HepG2 (cell line): ENCODE measurements around the gene MED19. TPM values are rescaled to one million over a fixed set of nuclear protein-coding genes. Genes with fewer than 3 reads are reported as not detected.

ENCODE experiments used
- ARID3A ChIP-seq: IDR thresholded peaks from 2 replicates; pipeline ENCODE4 v1.6.1; 2012; ENCODE audit warnings: low read depth, low read length, improper control_type of control experiment
- ATAD3A ChIP-seq: sonication (generic); formaldehyde crosslinking; IDR thresholded peaks from 2 replicates; pipeline ENCODE4 v1.4.0; 2020; ENCODE audit warnings: missing genetic modification reagents
- CAMTA2 ChIP-seq: sonication (generic); formaldehyde crosslinking; IDR thresholded peaks from 2 replicates; pipeline ENCODE4 v1.4.0; 2020; ENCODE audit warnings: mild to moderate bottlenecking, missing genetic modification reagents, borderline replicate concordance
- FOXC1 ChIP-seq: sonication (generic); formaldehyde crosslinking; IDR thresholded peaks from 2 replicates; pipeline ENCODE4 v1.8.0; 2022; ENCODE audit warnings: mild to moderate bottlenecking, missing genetic modification reagents, borderline replicate concordance
- KIAA2018 ChIP-seq: sonication (generic); formaldehyde crosslinking; IDR thresholded peaks from 2 replicates; pipeline ENCODE4 v1.5.0; 2020; ENCODE audit warnings: mild to moderate bottlenecking, missing genetic modification reagents, borderline replicate concordance
- MTF1 ChIP-seq: sonication (generic); formaldehyde crosslinking; IDR thresholded peaks from 2 replicates; pipeline ENCODE4 v1.5.0; 2020; ENCODE audit warnings: missing genetic modification reagents
- NCOA1 ChIP-seq: sonication (generic); formaldehyde crosslinking; IDR thresholded peaks from 2 replicates; pipeline ENCODE4 v1.9.0; 2021; ENCODE audit warnings: missing genetic modification reagents
- SIN3B ChIP-seq: fragments of 150-350 bp; IDR thresholded peaks from 2 replicates; pipeline ENCODE4 v1.6.1; 2014; ENCODE audit warnings: low read length
- SMYD3 ChIP-seq: sonication (generic); formaldehyde crosslinking; IDR thresholded peaks from 2 replicates; pipeline ENCODE4 v1.8.1; 2023; ENCODE audit warnings: mild to moderate bottlenecking, missing genetic modification reagents
- SNAPC5 ChIP-seq: sonication (generic); formaldehyde crosslinking; IDR thresholded peaks from 2 replicates; pipeline ENCODE4 v1.8.1; 2023; ENCODE audit warnings: mild to moderate bottlenecking, missing genetic modification reagents, borderline replicate concordance
- ZBTB3 ChIP-seq: sonication (generic); formaldehyde crosslinking; IDR thresholded peaks from 2 replicates; pipeline ENCODE4 v1.4.0; 2020; ENCODE audit warnings: low read depth, mild to moderate bottlenecking, moderate library complexity, missing genetic modification reagents, borderline replicate concordance
- ZC3H13 ChIP-seq: sonication (generic); formaldehyde crosslinking; IDR thresholded peaks from 2 replicates; pipeline ENCODE4 v1.8.1; 2023; ENCODE audit warnings: mild to moderate bottlenecking, missing genetic modification reagents, moderate library complexity
- ZNF891 ChIP-seq: sonication (generic); formaldehyde crosslinking; IDR thresholded peaks from 2 replicates; pipeline ENCODE4 v1.5.0; 2020; ENCODE audit warnings: mild to moderate bottlenecking, missing genetic modification reagents
- polyA plus RNA-seq, 8 experiments: library from polyadenylated mRNA; depleted of rRNA in 3 of 8; stranded (reverse) in 7 of 8; unstranded in 1 of 8; fragments of >200 nt; fragmentation: Illumina TruSeq in 4 of 8; extraction: Trizol in 4 of 8; gene quantifications; 2 replicates each; pipeline versions ENCODE4 v1.2.1 to v1.2.3, GENCODE V29; 2011 to 2016; ENCODE audit warnings: low read depth in 4 of 8, missing spikeins in 1 of 8, mixed read lengths in 1 of 8; ENCODE audit not compliant: insufficient read depth in 1 of 8
- total RNA-seq, 5 experiments: library from RNA; depleted of rRNA; stranded (reverse); fragments of >200 nt; fragmentation: Illumina TruSeq; extraction: Trizol; gene quantifications; 2 replicates each; pipeline ENCODE4 v1.2.3, GENCODE V29; 2016; ENCODE audit warnings: low read depth in 1 of 5
- TF ChIP-seq, protein P1 (sequence below): sonication (generic); formaldehyde crosslinking; IDR thresholded peaks from 2 replicates; pipeline ENCODE4 v1.5.0; 2020; ENCODE audit warnings: mild to moderate bottlenecking, missing genetic modification reagents

Gene MED19
- total and polyA plus RNA-seq, 2 of the 13 experiments (the other 11 are each of a cell fraction or from before 2014, with no cell fraction given): 12.9 to 13.8 TPM

GRCh38 chr11:57667117-57667735 is 44.8 kb downstream of the MED19 start (continued):
- TF ChIP-seq KIAA2018 (no peak), ARID3A (peak; percentile 77), SNAPC5 (no peak), MTF1 (CRISPR knock-in tag) (0 out of 2 replicates have a peak, but pooled peaks have one; percentile 8), CAMTA2 (CRISPR knock-in tag) (no peak), ZNF891 (0 out of 2 replicates have a peak, but pooled peaks have one; percentile 20), NCOA1 (no peak), SMYD3 (CRISPR knock-in tag) (no peak), ZC3H13 (CRISPR knock-in tag) (no peak), ATAD3A (CRISPR knock-in tag) (no peak), SIN3B (0 out of 2 replicates have a peak, but pooled peaks have one; percentile 24), ZBTB3 (CRISPR knock-in tag) (no peak), FOXC1 (CRISPR knock-in tag) (no peak; the same call in 1 of the 2 replicates)
- TF ChIP-seq, protein P1, sequence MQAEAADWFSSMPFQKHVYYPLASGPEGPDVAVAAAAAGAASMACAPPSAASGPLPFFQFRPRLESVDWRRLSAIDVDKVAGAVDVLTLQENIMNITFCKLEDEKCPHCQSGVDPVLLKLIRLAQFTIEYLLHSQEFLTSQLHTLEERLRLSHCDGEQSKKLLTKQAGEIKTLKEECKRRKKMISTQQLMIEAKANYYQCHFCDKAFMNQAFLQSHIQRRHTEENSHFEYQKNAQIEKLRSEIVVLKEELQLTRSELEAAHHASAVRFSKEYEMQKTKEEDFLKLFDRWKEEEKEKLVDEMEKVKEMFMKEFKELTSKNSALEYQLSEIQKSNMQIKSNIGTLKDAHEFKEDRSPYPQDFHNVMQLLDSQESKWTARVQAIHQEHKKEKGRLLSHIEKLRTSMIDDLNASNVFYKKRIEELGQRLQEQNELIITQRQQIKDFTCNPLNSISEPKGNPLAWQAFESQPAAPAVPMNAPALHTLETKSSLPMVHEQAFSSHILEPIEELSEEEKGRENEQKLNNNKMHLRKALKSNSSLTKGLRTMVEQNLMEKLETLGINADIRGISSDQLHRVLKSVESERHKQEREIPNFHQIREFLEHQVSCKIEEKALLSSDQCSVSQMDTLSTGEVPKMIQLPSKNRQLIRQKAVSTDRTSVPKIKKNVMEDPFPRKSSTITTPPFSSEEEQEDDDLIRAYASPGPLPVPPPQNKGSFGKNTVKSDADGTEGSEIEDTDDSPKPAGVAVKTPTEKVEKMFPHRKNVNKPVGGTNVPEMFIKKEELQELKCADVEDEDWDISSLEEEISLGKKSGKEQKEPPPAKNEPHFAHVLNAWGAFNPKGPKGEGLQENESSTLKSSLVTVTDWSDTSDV (CRISPR knock-in tag): no peak
